IgD-negative memory B cell (primary cell): ENCODE measurements around the gene MYH7B. TPM values are rescaled to one million over a fixed set of nuclear protein-coding genes. Genes with fewer than 3 reads are reported as not detected.

Source experiments
- H3K27ac Mint-ChIP-seq, 3 donors: one replicate each; pipeline ENCODE4 v1.8.0; 2020 to 2022; ENCODE audit warnings: mild to moderate bottlenecking in 3 of 3, mixed read lengths in 3 of 3, moderate library complexity in 1 of 3
- H3K27me3 Mint-ChIP-seq: one replicate; pipeline ENCODE4 v1.8.0; 2021; ENCODE audit warnings: mixed read lengths
- H3K36me3 Mint-ChIP-seq: one replicate; pipeline ENCODE4 v1.8.0; 2020; ENCODE audit warnings: mild to moderate bottlenecking, mixed read lengths
- H3K4me1 Mint-ChIP-seq, 3 donors: one replicate each; pipeline ENCODE4 v1.8.0; 2020 to 2022; ENCODE audit warnings: mixed read lengths in 3 of 3, mild to moderate bottlenecking in 1 of 3
- H3K4me3 Mint-ChIP-seq, 4 donors: one replicate each; pipeline ENCODE4 v1.8.0; 2020 to 2022; ENCODE audit warnings: mild to moderate bottlenecking in 4 of 4, mixed read lengths in 4 of 4, moderate library complexity in 3 of 4
- H3K9me3 Mint-ChIP-seq, 3 donors: one replicate each; pipeline ENCODE4 v1.8.0; 2020 to 2021; ENCODE audit warnings: mixed read lengths in 3 of 3, mild to moderate bottlenecking in 1 of 3
- polyA plus RNA-seq: library from polyadenylated mRNA; unstranded; fragments of 300-500 nt; fragmentation: Illumina TruSeq; gene quantifications from one replicate; pipeline ENCODE4 v1.2.3, GENCODE V29; 2021

Gene MYH7B
- polyA plus RNA-seq, 1 donor from 2014 or later: 0.34 TPM

DNA sequence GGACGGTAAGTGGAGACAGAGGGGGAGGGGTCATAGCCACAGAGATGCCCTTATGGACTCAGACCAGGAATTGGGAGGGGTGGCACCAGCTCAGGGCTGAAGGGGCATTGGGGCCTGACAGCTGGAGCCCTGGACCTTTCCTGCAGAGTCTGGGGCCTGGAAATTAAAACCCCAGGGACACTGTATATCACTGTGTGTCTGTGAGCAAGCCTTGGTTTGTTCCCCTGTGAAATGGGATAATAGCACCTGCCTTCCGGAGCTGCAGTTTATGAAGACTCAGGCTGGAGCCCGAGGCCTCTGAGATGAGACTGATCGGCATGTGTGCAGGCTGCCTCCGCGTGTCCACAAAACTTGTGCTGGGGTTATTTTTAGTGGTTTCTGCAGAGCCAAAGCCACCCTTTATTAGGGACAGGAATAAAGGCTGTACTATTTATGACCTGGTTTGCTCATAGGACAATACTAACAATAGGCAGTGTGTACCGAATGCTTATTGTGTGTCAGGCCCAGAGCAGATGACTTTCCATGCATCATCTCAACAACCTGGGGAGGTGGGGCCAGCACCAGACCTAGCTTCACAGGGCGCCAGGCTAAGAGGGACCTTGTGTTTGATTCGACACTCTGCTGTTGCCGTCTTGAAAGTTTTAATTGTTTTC is 22.6 kb downstream of the MYH7B start:
- Mint-ChIP-seq H3K27ac (no peak overlapping the region), H3K9me3 (no peaks in the 10 kb centered on the region), H3K4me3 (no peak overlapping the region), H3K27me3 (peaks cover 16% of the 10 kb centered on the region), H3K36me3 (peaks cover 6% of the 10 kb centered on the region), H3K4me1 (peaks cover 0 to 1% (median 0%) of the 10 kb centered on the region in 3 donors)

DNA sequence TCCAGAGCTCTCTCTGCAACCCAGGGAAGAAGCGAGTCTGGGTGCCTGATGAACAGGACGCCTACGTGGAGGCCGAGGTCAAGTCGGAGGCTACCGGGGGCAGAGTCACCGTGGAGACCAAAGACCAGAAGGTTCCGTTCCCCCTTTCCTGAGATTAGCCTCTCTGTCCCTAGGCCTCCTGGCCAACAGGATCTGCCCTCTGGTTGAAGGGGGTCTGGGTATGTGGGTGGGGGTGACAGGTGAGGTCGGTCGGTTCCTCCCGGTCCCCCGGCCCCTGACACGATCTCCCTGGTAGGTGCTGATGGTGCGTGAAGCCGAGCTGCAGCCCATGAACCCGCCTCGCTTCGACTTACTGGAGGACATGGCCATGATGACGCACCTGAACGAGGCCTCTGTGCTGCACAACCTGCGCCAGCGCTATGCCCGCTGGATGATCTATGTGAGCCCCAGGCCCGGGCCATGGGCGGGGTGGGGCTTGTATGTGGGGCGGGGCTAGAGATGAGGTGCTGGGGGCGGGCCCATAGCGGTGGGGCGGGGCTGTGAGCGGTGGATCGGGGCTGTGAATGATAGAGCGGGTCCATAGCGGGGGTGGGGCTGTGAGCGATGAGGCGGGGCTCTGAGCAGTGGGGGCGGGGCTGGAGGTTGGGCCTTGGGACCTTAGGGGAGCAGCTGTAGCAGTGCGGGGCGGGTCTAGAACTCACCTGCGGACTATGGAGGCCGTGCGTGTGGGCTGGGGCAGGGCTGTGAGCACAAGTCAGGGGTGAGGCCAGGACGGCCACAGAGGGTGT is 23.9 kb downstream of the MYH7B start:
- Mint-ChIP-seq H3K36me3 (peaks cover 6% of the 10 kb centered on the region), H3K9me3 (no peaks in the 10 kb centered on the region), H3K4me3 (no peak overlapping the region), H3K27me3 (peaks cover 16% of the 10 kb centered on the region), H3K27ac (no peak overlapping the region), H3K4me1 (peaks cover 0 to 1% (median 0%) of the 10 kb centered on the region in 3 donors)

DNA sequence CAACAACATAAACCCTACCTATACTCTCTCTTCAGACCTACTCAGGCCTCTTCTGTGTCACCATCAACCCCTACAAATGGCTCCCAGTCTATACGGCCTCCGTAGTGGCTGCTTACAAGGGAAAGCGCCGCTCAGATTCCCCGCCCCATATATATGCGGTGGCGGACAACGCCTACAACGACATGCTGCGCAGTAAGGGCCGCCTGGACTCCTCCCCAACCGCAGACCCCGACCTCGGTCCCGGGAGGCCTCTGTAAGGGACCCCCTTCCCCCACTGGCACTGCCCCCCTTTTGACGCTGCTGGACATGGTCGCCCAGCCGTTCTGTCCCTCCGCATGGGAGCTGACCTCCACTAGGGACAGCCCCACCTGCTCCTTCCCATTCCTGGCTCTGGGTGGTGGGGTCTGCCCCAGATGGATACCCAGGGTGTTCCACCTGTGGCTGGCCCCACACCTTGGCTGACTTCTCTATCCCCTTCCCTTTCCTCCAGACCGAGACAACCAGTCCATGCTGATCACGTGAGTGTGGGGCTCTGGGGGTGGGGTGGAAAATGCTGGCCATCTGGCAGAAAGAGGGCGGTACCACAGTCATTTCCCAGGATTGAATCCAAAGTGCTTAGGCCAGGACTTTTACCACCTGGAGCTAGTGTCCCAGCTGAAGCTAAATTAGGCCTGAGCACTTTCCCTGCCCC is 25.0 kb downstream of the MYH7B start:
- peaks cover 6% of the 10 kb centered on the region for H3K36me3 Mint-ChIP-seq
- no peak overlapping the region for H3K27ac Mint-ChIP-seq
- peaks cover 0 to 1% (median 0%) of the 10 kb centered on the region in 3 donors for H3K4me1 Mint-ChIP-seq
- H3K27me3 Mint-ChIP-seq: peaks cover 16% of the 10 kb centered on the region
- no peak overlapping the region for H3K4me3 Mint-ChIP-seq
- H3K9me3 Mint-ChIP-seq: no peaks in the 10 kb centered on the region

DNA sequence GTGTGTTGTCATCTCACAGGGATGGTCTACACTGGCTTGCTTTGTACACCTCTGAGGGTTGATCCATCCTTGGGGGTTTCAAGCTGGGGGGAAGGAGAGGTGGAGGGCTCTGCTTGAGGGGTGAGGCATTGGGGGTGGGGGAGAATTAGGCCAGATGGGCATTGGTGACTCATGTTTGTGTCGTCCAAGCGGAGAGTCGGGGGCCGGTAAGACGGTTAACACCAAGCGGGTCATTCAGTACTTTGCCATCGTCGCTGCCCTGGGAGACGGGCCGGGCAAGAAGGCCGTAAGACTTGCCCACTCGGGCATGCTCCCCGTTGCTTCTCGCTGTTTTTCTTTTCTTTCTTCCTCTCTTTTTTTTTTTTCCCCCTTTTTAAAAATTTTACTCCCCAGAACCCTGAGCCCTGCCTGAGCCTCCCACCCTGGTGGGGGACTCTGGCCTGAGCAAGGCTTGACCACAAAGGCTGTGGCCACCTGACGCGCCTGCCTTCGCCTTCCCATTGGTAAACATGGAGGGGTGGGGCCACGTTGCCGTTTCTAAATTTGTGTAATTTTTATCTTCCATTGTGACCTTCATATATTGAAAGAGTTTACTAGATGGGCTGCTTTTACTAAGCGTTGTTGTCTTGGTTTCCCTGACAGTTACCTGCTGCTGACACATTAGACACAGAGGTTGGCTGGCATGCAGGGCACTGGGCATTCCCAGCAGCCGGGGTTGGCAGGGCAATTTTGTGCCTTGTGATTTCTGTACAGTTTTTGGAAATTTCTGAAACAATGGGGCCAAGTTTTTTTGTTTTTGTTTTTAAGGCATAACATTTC is 26.8 kb downstream of the MYH7B start:
- H3K4me1 Mint-ChIP-seq: peaks cover 0 to 1% (median 0%) of the 10 kb centered on the region in 3 donors
- peaks cover 10% of the 10 kb centered on the region for H3K27me3 Mint-ChIP-seq
- no peak overlapping the region for H3K27ac Mint-ChIP-seq

DNA sequence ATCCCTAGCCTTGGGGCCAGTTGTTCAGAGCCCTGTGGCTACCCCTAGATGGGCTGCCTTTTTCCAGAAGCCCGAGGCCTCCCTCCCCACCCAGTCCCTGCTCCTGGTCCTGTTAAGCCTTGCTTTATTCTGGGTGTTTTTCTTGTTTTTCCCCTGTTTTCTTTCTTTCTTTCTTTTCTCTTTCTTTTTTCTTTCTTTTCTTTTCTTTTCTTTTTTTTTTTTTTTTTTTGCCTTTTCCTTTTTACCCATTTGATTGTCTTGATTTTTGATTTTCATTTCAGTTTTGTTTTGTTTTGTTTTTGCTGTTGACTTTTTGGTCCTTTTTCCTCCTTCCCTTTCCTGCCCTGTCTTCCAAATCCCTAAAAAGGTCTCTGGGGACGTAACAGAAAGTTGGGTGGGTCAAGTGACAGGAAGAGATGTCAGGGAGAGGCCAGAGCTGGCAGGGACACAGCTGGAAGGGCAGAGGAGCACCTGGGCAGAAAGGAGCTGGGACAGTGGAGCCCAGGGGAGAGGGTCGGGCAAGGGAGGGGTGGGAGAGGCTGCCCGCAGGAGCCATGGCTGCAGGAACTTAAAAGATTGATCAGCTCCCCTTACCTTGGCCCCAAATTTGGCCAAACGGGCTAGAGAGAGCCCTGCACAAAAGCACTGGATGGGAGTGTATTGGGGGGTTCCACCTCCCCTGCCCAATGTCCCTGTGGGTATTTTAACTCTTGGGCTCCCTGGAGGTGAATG is 27.6 kb downstream of the MYH7B start:
- Mint-ChIP-seq H3K9me3 (no peaks in the 10 kb centered on the region), H3K4me1 (peaks cover 0 to 1% (median 0%) of the 10 kb centered on the region in 3 donors)

More for the DNA sequence above, 26.8 kb downstream of the MYH7B start:
- no peaks in the 10 kb centered on the region for H3K9me3 Mint-ChIP-seq
- peak overlapping the region in 2 of 4 donors; percentile 9 to 39 for H3K4me3 Mint-ChIP-seq
- peaks cover 5% of the 10 kb centered on the region for H3K36me3 Mint-ChIP-seq

DNA sequence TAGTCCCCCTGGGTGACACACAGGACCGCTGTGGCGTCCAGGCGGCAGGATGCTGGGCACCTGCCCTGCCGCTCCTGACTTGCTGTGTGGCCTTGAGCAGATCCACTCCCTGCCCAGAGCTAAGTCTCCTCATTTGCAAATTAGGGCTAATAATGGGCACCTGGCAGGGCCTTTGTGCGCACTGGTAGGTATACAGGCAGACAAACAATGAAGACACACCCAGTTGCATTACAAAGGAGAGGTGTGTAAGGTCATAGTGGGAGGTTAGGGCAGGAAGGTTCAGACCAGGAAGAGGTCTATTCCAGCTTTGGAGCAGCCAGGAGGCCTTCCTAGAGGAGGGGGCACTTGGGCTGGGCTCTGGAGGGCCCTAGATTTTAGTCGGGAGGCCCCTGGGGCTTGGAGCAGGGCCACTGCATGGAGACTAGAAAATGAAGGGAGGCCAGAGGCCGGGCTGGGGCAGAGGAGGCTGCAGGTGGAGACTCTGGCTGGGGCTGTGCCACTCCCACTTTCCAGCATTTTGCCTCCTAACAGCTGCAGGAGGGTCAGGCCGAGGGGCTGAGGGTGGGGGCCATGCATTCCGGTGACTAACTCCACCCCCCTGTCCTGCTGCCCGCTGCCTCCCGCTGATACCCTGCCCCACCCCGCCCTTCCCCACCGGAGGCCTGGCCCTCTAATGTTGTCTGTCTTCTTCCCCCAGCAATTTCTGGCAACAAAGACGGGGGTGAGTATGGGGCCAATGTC is 28.5 kb downstream of the MYH7B start:
- Mint-ChIP-seq H3K9me3 (no peaks in the 10 kb centered on the region), H3K36me3 (peaks cover 3% of the 10 kb centered on the region), H3K4me1 (peaks cover 0 to 1% (median 0%) of the 10 kb centered on the region in 3 donors), H3K4me3 (no peak overlapping the region), H3K27me3 (peaks cover 8% of the 10 kb centered on the region), H3K27ac (no peak overlapping the region)

More for the DNA sequence above, 27.6 kb downstream of the MYH7B start:
- no peak overlapping the region for H3K4me3 Mint-ChIP-seq
- peaks cover 10% of the 10 kb centered on the region for H3K27me3 Mint-ChIP-seq
- no peak overlapping the region for H3K27ac Mint-ChIP-seq
- peaks cover 4% of the 10 kb centered on the region for H3K36me3 Mint-ChIP-seq

DNA sequence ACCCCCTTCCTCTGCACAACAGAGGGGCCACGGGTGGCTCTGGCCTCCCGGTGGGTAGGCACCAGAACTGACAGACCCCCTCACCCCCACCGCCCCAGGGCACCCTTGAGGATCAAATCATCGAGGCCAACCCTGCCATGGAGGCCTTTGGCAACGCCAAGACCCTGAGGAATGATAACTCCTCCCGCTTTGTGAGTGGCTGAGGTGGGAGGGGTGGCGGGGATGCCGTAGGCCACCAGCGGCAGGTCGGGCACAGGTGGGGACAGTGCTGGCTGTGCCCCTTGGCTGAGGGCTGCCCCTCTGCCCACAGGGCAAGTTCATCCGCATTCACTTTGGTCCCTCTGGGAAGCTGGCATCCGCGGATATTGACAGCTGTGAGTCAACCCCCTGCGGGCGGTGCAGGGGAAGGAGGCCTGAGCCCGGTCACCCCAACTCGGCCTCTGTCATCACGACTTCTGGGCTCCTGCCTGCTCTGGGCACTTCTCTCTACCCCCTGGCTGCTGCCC is 29.1 kb downstream of the MYH7B start:
- peaks cover 8% of the 10 kb centered on the region for H3K27me3 Mint-ChIP-seq
- peak overlapping the region in 1 of 3 donors; percentile 27 for H3K27ac Mint-ChIP-seq
- H3K4me3 Mint-ChIP-seq: peak overlapping the region in 1 of 4 donors; percentile 29
- H3K9me3 Mint-ChIP-seq: no peaks in the 10 kb centered on the region
- peaks cover 3% of the 10 kb centered on the region for H3K36me3 Mint-ChIP-seq
- peaks cover 0 to 1% (median 0%) of the 10 kb centered on the region in 3 donors for H3K4me1 Mint-ChIP-seq

DNA sequence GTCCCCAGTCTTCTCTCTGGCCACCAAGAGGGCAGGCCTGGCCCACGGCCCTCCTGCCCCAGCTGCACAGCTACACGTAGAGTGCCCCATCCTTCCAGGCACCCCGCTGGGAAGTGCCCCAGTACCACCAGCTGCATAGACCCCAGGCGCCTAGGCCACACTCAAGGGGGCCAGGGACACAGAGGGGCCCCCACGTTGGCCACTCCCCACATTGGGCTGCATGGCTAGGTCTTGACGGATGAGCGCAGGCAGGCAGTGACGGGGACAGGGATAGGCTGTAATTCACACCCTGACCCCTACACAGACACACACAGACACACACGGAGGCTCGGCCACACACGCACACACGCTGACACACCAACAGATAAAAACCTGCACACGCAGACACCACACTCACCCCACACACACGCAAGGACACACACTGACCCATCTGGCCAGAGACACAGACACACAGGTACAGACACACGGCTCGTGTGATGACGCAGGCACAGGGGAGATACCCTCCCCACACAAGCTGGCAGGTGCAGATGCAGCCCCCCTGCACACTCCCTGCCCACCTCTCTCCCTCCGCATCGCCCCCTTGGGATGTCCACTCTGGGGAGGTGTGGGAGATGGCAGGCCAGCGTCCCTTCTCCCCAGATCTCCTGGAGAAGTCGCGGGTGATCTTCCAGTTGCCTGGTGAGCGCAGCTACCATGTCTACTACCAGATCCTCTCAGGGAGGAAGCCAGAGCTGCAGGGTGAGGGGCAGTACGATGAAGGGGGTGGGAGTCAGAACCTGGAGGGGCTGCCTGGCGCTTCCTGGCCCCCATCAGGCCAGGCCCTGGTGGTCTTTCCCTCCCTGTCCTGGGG is 30.0 kb downstream of the MYH7B start:
- peaks cover 0 to 1% (median 0%) of the 10 kb centered on the region in 3 donors for H3K4me1 Mint-ChIP-seq
- H3K27ac Mint-ChIP-seq: peak overlapping the region in 1 of 3 donors; percentile 96
- H3K36me3 Mint-ChIP-seq: peaks cover 3% of the 10 kb centered on the region
- peak overlapping the region in 1 of 4 donors; percentile 65 for H3K4me3 Mint-ChIP-seq
- H3K9me3 Mint-ChIP-seq: no peaks in the 10 kb centered on the region
- H3K27me3 Mint-ChIP-seq: peaks cover 8% of the 10 kb centered on the region

DNA sequence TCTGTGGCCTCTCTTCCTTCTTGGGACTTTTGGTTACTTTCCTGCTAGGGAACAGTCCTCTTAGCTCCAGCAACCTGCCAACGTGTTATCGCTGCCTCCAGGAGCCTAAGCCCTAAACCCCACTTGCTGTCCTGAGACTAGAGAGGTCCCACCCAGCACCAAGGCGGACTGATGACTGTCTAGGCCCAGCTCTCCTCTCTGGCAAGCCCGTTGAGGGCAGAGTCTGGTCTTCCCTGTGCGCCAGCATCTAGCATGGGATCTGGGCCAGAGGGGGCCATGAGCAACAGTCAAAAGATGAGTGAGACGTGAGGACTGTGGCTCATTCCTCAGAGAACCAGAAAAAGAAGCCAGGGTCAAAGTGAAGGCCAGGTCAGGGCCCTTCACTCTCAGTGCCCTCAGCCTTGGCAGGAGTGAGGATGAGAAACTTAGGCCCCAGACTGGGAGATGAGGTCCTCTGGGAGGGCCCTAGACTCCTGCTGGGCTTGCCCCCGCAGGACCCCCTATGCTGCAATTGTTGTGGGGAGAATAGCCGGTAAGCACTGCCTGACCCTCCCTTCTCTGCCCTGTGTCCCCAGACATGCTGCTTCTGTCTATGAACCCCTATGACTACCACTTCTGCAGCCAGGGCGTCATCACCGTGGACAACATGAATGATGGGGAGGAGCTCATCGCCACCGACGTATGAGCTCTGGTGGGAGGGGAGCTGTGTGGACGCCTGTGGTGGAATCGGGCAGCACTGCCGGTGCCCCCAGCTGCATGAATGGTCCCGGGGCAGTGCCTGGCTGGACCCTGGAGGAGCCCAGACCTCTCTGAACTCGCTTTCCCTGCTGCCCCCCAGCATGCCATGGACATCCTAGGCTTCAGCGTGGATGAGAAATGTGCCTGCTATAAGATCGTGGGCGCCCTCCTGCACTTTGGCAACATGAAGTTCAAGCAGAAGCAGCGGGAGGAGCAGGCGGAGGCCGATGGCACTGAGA is 30.9 kb downstream of the MYH7B start:
- no peaks in the 10 kb centered on the region for H3K9me3 Mint-ChIP-seq
- peaks cover 2% of the 10 kb centered on the region for H3K27me3 Mint-ChIP-seq
- H3K27ac Mint-ChIP-seq: no peak overlapping the region
- H3K4me1 Mint-ChIP-seq: peaks cover 0 to 1% (median 0%) of the 10 kb centered on the region in 3 donors
- H3K4me3 Mint-ChIP-seq: no peak overlapping the region
- peaks cover 3% of the 10 kb centered on the region for H3K36me3 Mint-ChIP-seq

DNA sequence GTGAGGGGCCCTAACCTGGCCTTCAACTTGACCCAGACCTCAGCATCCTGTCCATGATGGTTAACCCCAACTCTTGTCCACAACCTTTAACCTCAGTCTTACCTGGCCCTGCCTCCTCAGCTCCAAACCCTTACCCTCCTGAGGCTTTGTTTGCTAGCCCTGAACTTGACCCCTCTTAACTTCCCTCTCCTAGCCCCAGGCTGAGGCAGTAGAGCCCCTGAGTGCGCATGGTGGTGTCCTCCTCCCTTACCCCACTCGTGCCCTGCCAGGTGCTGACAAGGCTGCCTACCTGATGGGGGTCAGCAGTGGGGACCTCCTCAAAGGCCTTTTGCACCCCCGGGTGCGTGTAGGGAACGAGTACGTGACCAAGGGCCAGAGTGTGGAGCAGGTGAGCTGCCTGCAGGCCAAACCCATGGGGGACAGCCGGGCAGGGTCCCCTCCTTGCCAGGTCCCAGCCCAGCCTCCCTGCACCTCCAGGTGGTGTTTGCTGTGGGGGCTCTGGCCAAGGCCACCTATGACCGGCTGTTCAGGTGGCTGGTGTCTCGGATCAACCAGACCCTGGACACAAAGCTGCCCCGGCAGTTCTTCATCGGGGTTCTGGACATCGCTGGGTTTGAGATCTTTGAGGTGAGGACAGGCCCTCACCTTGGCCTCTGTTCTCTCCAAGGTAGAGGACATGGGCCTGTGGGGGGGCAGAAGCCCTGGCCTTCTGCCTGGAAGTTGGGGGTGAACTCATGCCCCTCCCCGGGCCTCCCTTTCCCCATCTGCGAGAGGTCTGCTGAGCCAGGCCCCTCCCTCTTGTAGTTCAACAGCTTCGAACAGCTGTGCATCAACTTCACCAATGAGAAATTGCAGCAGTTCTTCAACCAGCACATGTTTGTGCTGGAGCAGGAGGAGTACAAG is 31.9 kb downstream of the MYH7B start:
- Mint-ChIP-seq H3K4me3 (no peak overlapping the region), H3K27me3 (no peaks in the 10 kb centered on the region), H3K36me3 (peaks cover 3% of the 10 kb centered on the region), H3K4me1 (no peaks in the 10 kb centered on the region), H3K9me3 (no peaks in the 10 kb centered on the region), H3K27ac (no peak overlapping the region)

DNA sequence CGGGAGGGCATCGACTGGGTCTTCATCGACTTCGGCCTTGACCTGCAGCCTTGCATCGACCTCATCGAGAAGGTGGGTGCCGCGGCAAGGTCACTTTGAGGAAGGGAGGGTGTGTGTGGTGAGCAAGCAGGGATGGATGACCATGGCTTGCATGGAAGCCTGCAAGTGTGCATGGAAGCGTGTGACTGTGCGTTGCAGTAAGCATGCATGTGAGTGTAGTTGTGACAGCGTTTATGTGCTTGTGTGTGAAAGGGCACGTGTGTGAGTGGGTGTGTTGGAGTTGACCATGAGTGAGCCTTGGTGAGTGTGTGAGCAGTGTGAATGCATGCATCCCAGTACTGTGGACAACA is 32.5 kb downstream of the MYH7B start:
- no peaks in the 10 kb centered on the region for H3K9me3 Mint-ChIP-seq
- H3K4me1 Mint-ChIP-seq: no peaks in the 10 kb centered on the region
- no peaks in the 10 kb centered on the region for H3K36me3 Mint-ChIP-seq
- no peak overlapping the region for H3K4me3 Mint-ChIP-seq
- peak overlapping the region in 1 of 3 donors; percentile 73 for H3K27ac Mint-ChIP-seq
- no peaks in the 10 kb centered on the region for H3K27me3 Mint-ChIP-seq
